Thymus (tissue), 11 donors: Measurements from ENCODE around the gene LRP1. TPM values are rescaled to one million over a fixed set of nuclear protein-coding genes. Genes with fewer than 3 reads are reported as not detected.

Experiments
- DNase-seq, 9 donors: peaks; one replicate each; pipeline ENCODE4 v3.0.0-alpha.2; 2013; ENCODE audit warnings: low spot score in 9 of 9, low read depth in 6 of 9, missing footprints in 1 of 9
- H3K27ac ChIP-seq, 2 donors: one replicate each; pipeline ENCODE4 v1.5.1; 2013; ENCODE audit warnings: control low read depth in 1 of 2, low read depth in 1 of 2, low read length in 1 of 2, mild to moderate bottlenecking in 1 of 2, moderate library complexity in 1 of 2
- H3K27me3 ChIP-seq, 2 donors: one replicate each; pipeline ENCODE4 v1.5.1; 2013; ENCODE audit warnings: low read length in 1 of 2; ENCODE audit not compliant: control insufficient read depth in 2 of 2, insufficient read depth in 1 of 2
- H3K36me3 ChIP-seq, 2 donors: one replicate each; pipeline ENCODE4 v1.5.1; 2013; ENCODE audit warnings: low read length in 1 of 2, mild to moderate bottlenecking in 1 of 2, moderate library complexity in 1 of 2; ENCODE audit not compliant: control insufficient read depth in 2 of 2, insufficient read depth in 2 of 2
- H3K4me1 ChIP-seq, 2 donors: one replicate each; pipeline ENCODE4 v1.5.1; 2013; ENCODE audit warnings: low read length in 2 of 2; ENCODE audit not compliant: control insufficient read depth in 2 of 2, insufficient read depth in 2 of 2
- H3K4me3 ChIP-seq, 2 donors: one replicate each; pipeline ENCODE4 v1.5.1; 2013; ENCODE audit warnings: low read length in 2 of 2, control low read depth in 1 of 2, mild to moderate bottlenecking in 1 of 2
- H3K9me3 ChIP-seq, 2 donors: one replicate each; pipeline ENCODE4 v1.5.1; 2013; ENCODE audit warnings: low read length in 1 of 2, mild to moderate bottlenecking in 1 of 2; ENCODE audit not compliant: control insufficient read depth in 2 of 2, insufficient read depth in 1 of 2
- WGBS: extraction: QIAGEN DNeasy Blood & Tissue Kit; methylation state at CpG from one replicate; pipeline ENCODE4 v1.1.7; 2013; 5-methylcytosine and 5-hydroxymethylcytosine counted together
- polyA plus RNA-seq: library from polyadenylated mRNA; stranded (reverse); fragments of 200-250 nt; gene quantifications from one replicate; pipeline ENCODE4 v1.2.3, GENCODE V29; 2013
- total RNA-seq: library from RNA; stranded (reverse); fragments of 120-200 nt; gene quantifications from one replicate; pipeline ENCODE4 v1.2.4, GENCODE V29; 2013
- donor health status: healthy.

LRP1 gene
- total and polyA plus RNA-seq, 2 donors = 4.5 to 22.6 TPM

- DNase-seq = peak in 1 of 9 donors; percentile 8
- Histone ChIP-seq H3K27ac (no peak overlapping the region), H3K4me1 (peaks cover 22 to 61% of the 10 kb centered on the region in 2 donors), H3K9me3 (peaks cover 5 to 19% of the 10 kb centered on the region in 2 donors), H3K4me3 (no peak overlapping the region), H3K27me3 (peaks cover 65 to 90% of the 10 kb centered on the region in 2 donors), H3K36me3 (no peaks in the 10 kb centered on the region)
- WGBS = 24% methylated on average over 30 of the region's 30 CpGs
These were observed 96.1 kb downstream of the LRP1 start for GRCh38 chr12:57224278-57224972.

GRCh38 chr12:57224973-57225679 is 96.8 kb downstream of the LRP1 start:
- WGBS = 4% methylated on average over 61 of the region's 61 CpGs
- Histone ChIP-seq H3K4me1 (peaks cover 24 to 58% of the 10 kb centered on the region in 2 donors), H3K36me3 (no peaks in the 10 kb centered on the region), H3K9me3 (peaks cover 5 to 19% of the 10 kb centered on the region in 2 donors), H3K27ac (no peak overlapping the region), H3K27me3 (peaks cover 59 to 83% of the 10 kb centered on the region in 2 donors), H3K4me3 (peak overlapping the region in 1 of 2 donors; percentile 7)
- DNase-seq = peak in 8 of 9 donors; percentile 76 to 95 (median 85)

- WGBS = 16% methylated on average over 18 of the region's 18 CpGs
These were observed 97.5 kb downstream of the LRP1 start for GRCh38 chr12:57225680-57226210.

GRCh38 chr12:57226588-57227314 is 98.5 kb downstream of the LRP1 start:
- Histone ChIP-seq H3K4me1 (peaks cover 35 to 60% of the 10 kb centered on the region in 2 donors), H3K27me3 (peaks cover 47 to 67% of the 10 kb centered on the region in 2 donors), H3K27ac (no peak overlapping the region), H3K4me3 (no peak overlapping the region), H3K9me3 (peaks cover 5 to 22% of the 10 kb centered on the region in 2 donors), H3K36me3 (peaks cover 8 to 10% of the 10 kb centered on the region in 2 donors)
- DNase-seq = peak in 1 of 9 donors; percentile 21
- WGBS = 5% methylated on average over 35 of the region's 35 CpGs

More at GRCh38 chr12:57225680-57226210, 97.5 kb downstream of the LRP1 start:
- no peak for DNase-seq
- no peaks in the 10 kb centered on the region for H3K36me3 ChIP-seq
- peaks cover 5 to 19% of the 10 kb centered on the region in 2 donors for H3K9me3 ChIP-seq
- peaks cover 30 to 64% of the 10 kb centered on the region in 2 donors for H3K4me1 ChIP-seq
- no peak overlapping the region for H3K27ac ChIP-seq
- no peak overlapping the region for H3K4me3 ChIP-seq
- peaks cover 53 to 77% of the 10 kb centered on the region in 2 donors for H3K27me3 ChIP-seq

- peaks cover 40 to 59% of the 10 kb centered on the region in 2 donors for H3K27me3 ChIP-seq
- H3K4me1 ChIP-seq = peaks cover 35 to 59% of the 10 kb centered on the region in 2 donors
- no peak overlapping the region for H3K27ac ChIP-seq
- H3K9me3 ChIP-seq = peaks cover 5 to 23% of the 10 kb centered on the region in 2 donors
- H3K4me3 ChIP-seq = no peak overlapping the region
- DNase-seq = peak in 1 of 9 donors; percentile 11
- WGBS = 40% methylated on average over 8 of the region's 8 CpGs
- peaks cover 16 to 18% of the 10 kb centered on the region in 2 donors for H3K36me3 ChIP-seq
These were observed 99.2 kb downstream of the LRP1 start for GRCh38 chr12:57227315-57228115.

GRCh38 chr12:57229046-57229633 is 100.9 kb downstream of the LRP1 start:
- Histone ChIP-seq H3K4me1 (peaks cover 35 to 53% of the 10 kb centered on the region in 2 donors), H3K36me3 (peaks cover 32 to 34% of the 10 kb centered on the region in 2 donors), H3K9me3 (peaks cover 5 to 20% of the 10 kb centered on the region in 2 donors), H3K27ac (no peak overlapping the region), H3K4me3 (peak overlapping the region; percentile 55 to 72), H3K27me3 (peaks cover 24 to 45% of the 10 kb centered on the region in 2 donors)
- no peak for DNase-seq
- WGBS = 3% methylated on average over 9 of the region's 9 CpGs

GRCh38 chr12:57229634-57230380 is 101.5 kb downstream of the LRP1 start, which contains the start of gene SHMT2:
Gene SHMT2 (plus strand): TSS chr12:57229711. CDS start chr12:57229779, 68 bp downstream.
- peaks cover 39 to 41% of the 10 kb centered on the region in 2 donors for H3K36me3 ChIP-seq
- H3K4me3 ChIP-seq = peak within 1 kb of the TSS; percentile 55 to 72
- H3K27me3 ChIP-seq = peaks cover 18 to 42% of the 10 kb centered on the region in 2 donors
- H3K4me1 ChIP-seq = peaks cover 35 to 48% of the 10 kb centered on the region in 2 donors
- WGBS = under 1% methylated on average over 42 of the region's 42 CpGs
- no peak within 1 kb of the TSS for H3K27ac ChIP-seq
- peak; percentile 87 to 97 (median 94) for DNase-seq
- H3K9me3 ChIP-seq = peaks cover 5 to 14% of the 10 kb centered on the region in 2 donors
